Osteoblast (primary cell): ENCODE results near the gene SNX1. TPM values are rescaled to one million over a fixed set of nuclear protein-coding genes. Genes with fewer than 3 reads are reported as not detected.

Source experiments
- DNase-seq: peaks from one replicate; pipeline ENCODE4 v3.0.0; 2011; ENCODE audit warnings: low spot score, mixed read lengths; ENCODE audit not compliant: insufficient read length; ENCODE audit errors: missing footprints
- H2AFZ ChIP-seq: 2 replicates; pipeline ENCODE4 v1.6.0; 2011; ENCODE audit warnings: mild to moderate bottlenecking, low read length
- H3K27ac ChIP-seq: 2 replicates; pipeline ENCODE4 v1.5.1; 2011; ENCODE audit warnings: mild to moderate bottlenecking, low read depth, low read length, moderate library complexity
- H3K27me3 ChIP-seq: 2 replicates; pipeline ENCODE4 v1.6.0; 2012; ENCODE audit warnings: mild to moderate bottlenecking, control low read depth, inconsistent platforms, low read length, moderate library complexity; ENCODE audit not compliant: insufficient read depth
- H3K36me3 ChIP-seq: 2 replicates; pipeline ENCODE4 v1.5.1; 2011; ENCODE audit warnings: mild to moderate bottlenecking, low read length, control low read depth, moderate library complexity; ENCODE audit not compliant: insufficient read depth
- H3K4me1 ChIP-seq: 2 replicates; pipeline ENCODE4 v1.5.1; 2011; ENCODE audit warnings: mild to moderate bottlenecking, low read length, control low read depth, moderate library complexity; ENCODE audit not compliant: insufficient read depth
- H3K4me2 ChIP-seq: 2 replicates; pipeline ENCODE4 v1.6.0; 2011; ENCODE audit warnings: mild to moderate bottlenecking, low read length; ENCODE audit not compliant: insufficient read depth
- H3K4me3 ChIP-seq: fragments of 200-600 bp; sonication (generic); 3 replicates; pipeline ENCODE4 v1.5.1; 2012; ENCODE audit warnings: mild to moderate bottlenecking, low read length, inconsistent platforms; ENCODE audit not compliant: insufficient read depth
- H3K79me2 ChIP-seq: 2 replicates; pipeline ENCODE4 v1.6.0; 2012; ENCODE audit warnings: mild to moderate bottlenecking, low read length, control low read depth, inconsistent platforms; ENCODE audit not compliant: insufficient read depth
- H3K9me3 ChIP-seq: 2 replicates; pipeline ENCODE4 v1.5.1; 2011; ENCODE audit warnings: low read depth, low read length, control low read depth
- H4K20me1 ChIP-seq: 2 replicates; pipeline ENCODE4 v1.6.0; 2012; ENCODE audit warnings: mild to moderate bottlenecking, low read length, control low read depth; ENCODE audit not compliant: insufficient read depth
- small RNA-seq: library from RNA; depleted of rRNA; stranded (forward); fragments of <200 nt; gene quantifications from one replicate; pipeline ENCODE3, GENCODE V24; 2012
- total RNA-seq: library from RNA; depleted of rRNA; stranded (reverse); fragments of >200 nt; gene quantifications from 2 replicates; pipeline ENCODE4 v1.2.3, GENCODE V29; 2012
- TF ChIP-seq, protein P1 (sequence below): IDR thresholded peaks from 2 replicates; pipeline ENCODE4 v1.5.1; 2011; ENCODE audit warnings: mild to moderate bottlenecking, low read depth, low read length, moderate library complexity; ENCODE audit errors: extremely low read depth

Gene SNX1
- total RNA-seq, 1 donor: 51.0 TPM

- Histone ChIP-seq H2AFZ (no peak overlapping the region), H4K20me1 (no peaks in the 10 kb centered on the region), H3K27me3 (no peaks in the 10 kb centered on the region), H3K4me2 (no peak overlapping the region), H3K79me2 (no peaks in the 10 kb centered on the region), H3K27ac (no peak overlapping the region), H3K4me3 (no peak overlapping the region), H3K4me1 (no peaks in the 10 kb centered on the region), H3K9me3 (no peaks in the 10 kb centered on the region), H3K36me3 (peaks cover 15% of the 10 kb centered on the region)
- peak; percentile 8 for DNase-seq
- TF ChIP-seq, protein P1, sequence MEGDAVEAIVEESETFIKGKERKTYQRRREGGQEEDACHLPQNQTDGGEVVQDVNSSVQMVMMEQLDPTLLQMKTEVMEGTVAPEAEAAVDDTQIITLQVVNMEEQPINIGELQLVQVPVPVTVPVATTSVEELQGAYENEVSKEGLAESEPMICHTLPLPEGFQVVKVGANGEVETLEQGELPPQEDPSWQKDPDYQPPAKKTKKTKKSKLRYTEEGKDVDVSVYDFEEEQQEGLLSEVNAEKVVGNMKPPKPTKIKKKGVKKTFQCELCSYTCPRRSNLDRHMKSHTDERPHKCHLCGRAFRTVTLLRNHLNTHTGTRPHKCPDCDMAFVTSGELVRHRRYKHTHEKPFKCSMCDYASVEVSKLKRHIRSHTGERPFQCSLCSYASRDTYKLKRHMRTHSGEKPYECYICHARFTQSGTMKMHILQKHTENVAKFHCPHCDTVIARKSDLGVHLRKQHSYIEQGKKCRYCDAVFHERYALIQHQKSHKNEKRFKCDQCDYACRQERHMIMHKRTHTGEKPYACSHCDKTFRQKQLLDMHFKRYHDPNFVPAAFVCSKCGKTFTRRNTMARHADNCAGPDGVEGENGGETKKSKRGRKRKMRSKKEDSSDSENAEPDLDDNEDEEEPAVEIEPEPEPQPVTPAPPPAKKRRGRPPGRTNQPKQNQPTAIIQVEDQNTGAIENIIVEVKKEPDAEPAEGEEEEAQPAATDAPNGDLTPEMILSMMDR: no peak
Observed at GRCh38 chr15:64187396-64188191, 91.8 kb downstream of the SNX1 start.

Small RNA genes within 50 kb of the gene (small RNA-seq; reads per million reads assigned to genes)
- not detected for gene RF00019

Other genes starting within 250 kb of the SNX1 start
- 23.5 and 31.8 TPM in 2 replicates for gene DAPK2, start 49.5 kb upstream of the SNX1 start, total RNA-seq
- 45.2 and 51.0 TPM in 2 replicates for gene CIAO2A, start 2.1 kb upstream of the SNX1 start, total RNA-seq
- under 0.01 and 0.29 TPM in 2 replicates for gene SNX22, start 55.7 kb downstream of the SNX1 start, total RNA-seq
- gene PPIB, start 67.0 kb downstream of the SNX1 start, total RNA-seq: 954 and 1,032 TPM in 2 replicates